GM04504 (cell line): ENCODE measurements around the gene LARGE1.

Experiments used
- DNase-seq: peaks from one replicate; pipeline ENCODE4 v3.0.0-alpha.2; 2012; ENCODE audit warnings: low read depth

LARGE1 gene

GRCh38 chr22:33772745-33773144 is 147.5 kb downstream of the LARGE1 start:
- DNase-seq = no peak

GRCh38 chr22:33771136-33771535 is 149.1 kb downstream of the LARGE1 start:
- no peak for DNase-seq

- DNase-seq = no peak
Measured at GRCh38 chr22:33770723-33771122, 149.6 kb downstream of the LARGE1 start.

- no peak for DNase-seq
Measured at GRCh38 chr22:33766091-33766490, 154.2 kb downstream of the LARGE1 start.

GRCh38 chr22:33758961-33759360 is 161.3 kb downstream of the LARGE1 start:
- DNase-seq = no peak

GRCh38 chr22:33757802-33758483 is 162.3 kb downstream of the LARGE1 start:
- DNase-seq = no peak

- DNase-seq = no peak
Measured at GRCh38 chr22:33757041-33757801, 163.1 kb downstream of the LARGE1 start.

GRCh38 chr22:33756508-33756949 is 163.7 kb downstream of the LARGE1 start:
- no peak for DNase-seq

- DNase-seq = no peak
Measured at GRCh38 chr22:33748714-33749113, 171.6 kb downstream of the LARGE1 start.

- no peak for DNase-seq
Measured at GRCh38 chr22:33747576-33748180, 172.6 kb downstream of the LARGE1 start.

- DNase-seq = no peak
Measured at GRCh38 chr22:33747029-33747428, 173.2 kb downstream of the LARGE1 start.

- DNase-seq = no peak
Measured at GRCh38 chr22:33746501-33746928, 173.8 kb downstream of the LARGE1 start.

- no peak for DNase-seq
Measured at GRCh38 chr22:33745501-33745900, 174.8 kb downstream of the LARGE1 start.

GRCh38 chr22:33743756-33744155 is 176.5 kb downstream of the LARGE1 start:
- DNase-seq = no peak

GRCh38 chr22:33741025-33741424 is 179.3 kb downstream of the LARGE1 start:
- no peak for DNase-seq

GRCh38 chr22:33739516-33739915 is 180.8 kb downstream of the LARGE1 start:
- no peak for DNase-seq

GRCh38 chr22:33737662-33738061 is 182.6 kb downstream of the LARGE1 start:
- no peak for DNase-seq

GRCh38 chr22:33735978-33736377 is 184.3 kb downstream of the LARGE1 start:
- DNase-seq = no peak

GRCh38 chr22:33728847-33729246 is 191.4 kb downstream of the LARGE1 start:
- DNase-seq = no peak

GRCh38 chr22:33726294-33726734 is 194.0 kb downstream of the LARGE1 start:
- peak; percentile 25 for DNase-seq

- DNase-seq = no peak
Measured at GRCh38 chr22:33723915-33724314, 196.4 kb downstream of the LARGE1 start.

- no peak for DNase-seq
Measured at GRCh38 chr22:33722816-33723215, 197.5 kb downstream of the LARGE1 start.
